ENCODE results near the gene PDCD4.

GRCh38 chr10:110825508-110825907 is 46.2 kb upstream of the PDCD4 start:
- TF ChIP-seq RAD21 (IDR thresholded peaks at IDR 0.05; ENCODE audit: low read length) (no peak), PBX3 (IDR thresholded peaks at IDR 0.05) (no peak)

Measured in SK-N-SH (cell line).